H9 (cell line): ENCODE results near the gene OLIG1. TPM values are rescaled to one million over a fixed set of nuclear protein-coding genes. Genes with fewer than 3 reads are reported as not detected.

Experiments
- DNase-seq: peaks from one replicate; pipeline ENCODE4 v3.0.0-alpha.2; 2017
- H2AFZ ChIP-seq: one replicate; pipeline ENCODE4 v1.6.1; 2013; ENCODE audit warnings: mild to moderate bottlenecking, low read length, control low read depth, moderate library complexity
- H2AK5ac ChIP-seq: 2 replicates; pipeline ENCODE4 v1.6.1; 2013; ENCODE audit warnings: low read length, control low read depth, mixed read lengths; ENCODE audit not compliant: insufficient read length
- H2BK120ac ChIP-seq: one replicate; pipeline ENCODE4 v1.6.1; 2013; ENCODE audit warnings: low read depth, mild to moderate bottlenecking, low read length, control low read depth, inconsistent platforms; ENCODE audit not compliant: poor library complexity, severe bottlenecking
- H2BK12ac ChIP-seq: 2 replicates; pipeline ENCODE4 v1.6.1; 2013; ENCODE audit warnings: low read length, control low read depth, mixed read lengths, low read depth; ENCODE audit not compliant: insufficient read length
- H2BK15ac ChIP-seq: 2 replicates; pipeline ENCODE4 v1.6.1; 2013; ENCODE audit warnings: low read depth, low read length, control low read depth
- H2BK20ac ChIP-seq: one replicate; pipeline ENCODE4 v1.6.1; 2013; ENCODE audit warnings: low read depth, mild to moderate bottlenecking, low read length, control low read depth, inconsistent platforms; ENCODE audit not compliant: poor library complexity, severe bottlenecking
- H2BK5ac ChIP-seq: 2 replicates; pipeline ENCODE4 v1.6.1; 2013; ENCODE audit warnings: low read length, control low read depth, mixed read lengths; ENCODE audit not compliant: insufficient read length
- H3K14ac ChIP-seq: 2 replicates; pipeline ENCODE4 v1.6.1; 2013; ENCODE audit warnings: low read length, control low read depth; ENCODE audit not compliant: insufficient read depth
- H3K18ac ChIP-seq: 2 replicates; pipeline ENCODE4 v1.6.1; 2013; ENCODE audit warnings: low read depth, mild to moderate bottlenecking, mixed read lengths, low read length, control low read depth; ENCODE audit not compliant: insufficient read length
- H3K23ac ChIP-seq: 2 replicates; pipeline ENCODE4 v1.6.1; 2013; ENCODE audit warnings: low read length, control low read depth, mixed read lengths, low read depth; ENCODE audit not compliant: insufficient read length
- H3K23me2 ChIP-seq: 2 replicates; pipeline ENCODE4 v1.6.1; 2013; ENCODE audit warnings: low read depth, mild to moderate bottlenecking, mixed read lengths, low read length, control low read depth; ENCODE audit not compliant: insufficient read length, poor library complexity, severe bottlenecking
- H3K27ac ChIP-seq: 2 replicates; pipeline ENCODE4 v1.5.1; 2013; ENCODE audit warnings: low read length, control low read depth, mixed read lengths, low read depth; ENCODE audit not compliant: insufficient read length
- H3K27me3 ChIP-seq: 2 replicates; pipeline ENCODE4 v1.6.1; 2013; ENCODE audit warnings: low read length, control low read depth, inconsistent platforms; ENCODE audit not compliant: insufficient read depth
- H3K4ac ChIP-seq: 2 replicates; pipeline ENCODE4 v1.6.1; 2013; ENCODE audit warnings: low read depth, mild to moderate bottlenecking, control low read depth, inconsistent platforms, low read length, moderate library complexity
- H3K4me1 ChIP-seq: 2 replicates; pipeline ENCODE4 v1.6.1; 2013; ENCODE audit warnings: low read length, control low read depth, inconsistent platforms; ENCODE audit not compliant: insufficient read depth
- H3K4me2 ChIP-seq: 2 replicates; pipeline ENCODE4 v1.6.1; 2013; ENCODE audit warnings: low read length, control low read depth, mixed read lengths; ENCODE audit not compliant: insufficient read length, insufficient read depth
- H3K56ac ChIP-seq: 2 replicates; pipeline ENCODE4 v1.6.1; 2013; ENCODE audit warnings: low read depth, mild to moderate bottlenecking, mixed read lengths, low read length, control low read depth; ENCODE audit not compliant: insufficient read length
- H3K79me1 ChIP-seq: 2 replicates; pipeline ENCODE4 v1.6.1; 2013; ENCODE audit warnings: low read depth, mild to moderate bottlenecking, moderate library complexity, low read length, control low read depth, inconsistent platforms; ENCODE audit not compliant: insufficient read depth, poor library complexity, severe bottlenecking
- H3K79me2 ChIP-seq: 2 replicates; pipeline ENCODE4 v1.6.1; 2013; ENCODE audit warnings: low read length, control low read depth, inconsistent platforms; ENCODE audit not compliant: insufficient read depth
- H3K9ac ChIP-seq: 2 replicates; pipeline ENCODE4 v1.6.1; 2013; ENCODE audit warnings: low read length, control low read depth, mixed read lengths; ENCODE audit not compliant: insufficient read length; ENCODE audit errors: extremely low read depth
- H3K9me3 ChIP-seq: one replicate; pipeline ENCODE4 v1.6.1; 2013; ENCODE audit warnings: low read depth, low read length, inconsistent platforms; ENCODE audit not compliant: control insufficient read depth
- H3T11ph ChIP-seq: one replicate; pipeline ENCODE4 v1.6.1; 2013; ENCODE audit warnings: mild to moderate bottlenecking, low read length, control low read depth, inconsistent platforms
- H4K20me1 ChIP-seq: one replicate; pipeline ENCODE4 v1.6.1; 2013; ENCODE audit not compliant: control insufficient read depth, insufficient read length, insufficient read depth
- H4K5ac ChIP-seq: 2 replicates; pipeline ENCODE4 v1.6.1; 2013; ENCODE audit warnings: low read depth, mild to moderate bottlenecking, mixed read lengths, low read length, control low read depth; ENCODE audit not compliant: insufficient read length
- H4K8ac ChIP-seq: replicated peaks from 2 replicates; pipeline ENCODE4 v1.6.1; 2013; ENCODE audit warnings: low read length, control low read depth, mixed read lengths, low read depth; ENCODE audit not compliant: insufficient read length
- H4K91ac ChIP-seq: 2 replicates; pipeline ENCODE4 v1.6.1; 2013; ENCODE audit warnings: low read depth, mild to moderate bottlenecking, moderate library complexity, mixed read lengths, low read length, control low read depth; ENCODE audit not compliant: insufficient read length
- H3K27ac Mint-ChIP-seq, 3 experiments: 2 replicates in 2 of 3; 3 replicates in 1 of 3; pipeline ENCODE4 v1.8.0; 2020 to 2021; ENCODE audit warnings: mixed read lengths in 3 of 3, mild to moderate bottlenecking in 1 of 3, moderate library complexity in 1 of 3
- H3K27me3 Mint-ChIP-seq: 2 replicates; pipeline ENCODE4 v1.8.0; 2021; ENCODE audit warnings: low read depth, mild to moderate bottlenecking, moderate library complexity, mixed read lengths
- H3K36me3 Mint-ChIP-seq, 3 experiments: 2 replicates in 2 of 3; 3 replicates in 1 of 3; pipeline ENCODE4 v1.8.0; 2020 to 2021; ENCODE audit warnings: low read depth in 3 of 3, mixed read lengths in 3 of 3; ENCODE audit not compliant: insufficient read depth in 1 of 3
- H3K4me1 Mint-ChIP-seq, 2 experiments: 2 replicates each; pipeline ENCODE4 v1.8.0; 2020; ENCODE audit warnings: mixed read lengths in 2 of 2
- H3K4me3 Mint-ChIP-seq, 2 experiments: 2 replicates in 1 of 2; 3 replicates in 1 of 2; pipeline ENCODE4 v1.8.0; 2020 to 2021; ENCODE audit warnings: mild to moderate bottlenecking in 2 of 2, mixed read lengths in 2 of 2, moderate library complexity in 1 of 2
- H3K9me3 Mint-ChIP-seq, 2 experiments: 2 replicates in 1 of 2; 3 replicates in 1 of 2; pipeline ENCODE4 v1.8.0; 2020; ENCODE audit warnings: mild to moderate bottlenecking in 2 of 2, mixed read lengths in 2 of 2, moderate library complexity in 1 of 2
- WGBS: extraction: QIAGEN DNeasy Blood & Tissue Kit; methylation state at CpG from one replicate; pipeline ENCODE4 v1.1.7; 2013; ENCODE audit warnings: missing lambda C conversion rate, low lambda C conversion rate, mixed read lengths; ENCODE audit not compliant: insufficient read length; ENCODE audit errors: extremely low coverage; 5-methylcytosine and 5-hydroxymethylcytosine counted together
- total RNA-seq: library from RNA; stranded (reverse); gene quantifications from 2 replicates; pipeline ENCODE4 v1.2.1, GENCODE V29; 2021
- TF ChIP-seq, protein P1 (sequence below): fragments of 200-600 bp; sonication (generic); conservative IDR thresholded peaks from 3 replicates; pipeline ENCODE4 v1.8.0; 2021; ENCODE audit warnings: antibody characterized with exemption, mild to moderate bottlenecking

The OLIG1 gene
- total RNA-seq, 1 experiment from 2014 or later: 0.31 TPM

GRCh38 chr21:33101300-33101911 lies 31.5 kb downstream of the OLIG1 start:
- no peak overlapping the region for H4K5ac ChIP-seq
- H2AK5ac ChIP-seq: no peak overlapping the region
- H3K14ac ChIP-seq: 0 out of 2 replicates have a peak overlapping the region, but pooled peaks have one; percentile 35
- no peak overlapping the region for H4K8ac ChIP-seq
- no peaks in the 10 kb centered on the region for H3K27me3 ChIP-seq
- no peak overlapping the region for H3T11ph ChIP-seq
- no peak overlapping the region for H2BK120ac ChIP-seq
- no peak overlapping the region for H3K4me2 ChIP-seq
- TF ChIP-seq, protein P1, sequence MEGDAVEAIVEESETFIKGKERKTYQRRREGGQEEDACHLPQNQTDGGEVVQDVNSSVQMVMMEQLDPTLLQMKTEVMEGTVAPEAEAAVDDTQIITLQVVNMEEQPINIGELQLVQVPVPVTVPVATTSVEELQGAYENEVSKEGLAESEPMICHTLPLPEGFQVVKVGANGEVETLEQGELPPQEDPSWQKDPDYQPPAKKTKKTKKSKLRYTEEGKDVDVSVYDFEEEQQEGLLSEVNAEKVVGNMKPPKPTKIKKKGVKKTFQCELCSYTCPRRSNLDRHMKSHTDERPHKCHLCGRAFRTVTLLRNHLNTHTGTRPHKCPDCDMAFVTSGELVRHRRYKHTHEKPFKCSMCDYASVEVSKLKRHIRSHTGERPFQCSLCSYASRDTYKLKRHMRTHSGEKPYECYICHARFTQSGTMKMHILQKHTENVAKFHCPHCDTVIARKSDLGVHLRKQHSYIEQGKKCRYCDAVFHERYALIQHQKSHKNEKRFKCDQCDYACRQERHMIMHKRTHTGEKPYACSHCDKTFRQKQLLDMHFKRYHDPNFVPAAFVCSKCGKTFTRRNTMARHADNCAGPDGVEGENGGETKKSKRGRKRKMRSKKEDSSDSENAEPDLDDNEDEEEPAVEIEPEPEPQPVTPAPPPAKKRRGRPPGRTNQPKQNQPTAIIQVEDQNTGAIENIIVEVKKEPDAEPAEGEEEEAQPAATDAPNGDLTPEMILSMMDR: no peak
- no peaks in the 10 kb centered on the region for H3K79me1 ChIP-seq
- no peak overlapping the region for H3K23ac ChIP-seq
- no peak overlapping the region for H3K56ac ChIP-seq
- peaks cover 14% of the 10 kb centered on the region for H3K27me3 Mint-ChIP-seq
- H3K9ac ChIP-seq: no peak overlapping the region
- no peak overlapping the region for H2BK20ac ChIP-seq
- peaks cover 8 to 23% (median 13%) of the 10 kb centered on the region in 3 experiments; a peak in 6 of 7 replicates for H3K36me3 Mint-ChIP-seq
- no peaks in the 10 kb centered on the region for H4K20me1 ChIP-seq
- H3K4me1 ChIP-seq: peaks cover 10% of the 10 kb centered on the region
- no peak overlapping the region for H3K4ac ChIP-seq
- H3K27ac ChIP-seq: no peak overlapping the region
- H3K27ac Mint-ChIP-seq: no peak overlapping the region; a peak in 1 of 7 replicates
- H3K9me3 Mint-ChIP-seq: peaks cover 18 to 19% of the 10 kb centered on the region in 2 experiments
- no peaks in the 10 kb centered on the region for H3K79me2 ChIP-seq
- no peak overlapping the region for H3K4me3 Mint-ChIP-seq
- WGBS: no CpG with 5 or more reads among the region's 30 CpGs
- no peak overlapping the region for H2BK15ac ChIP-seq
- DNase-seq: peak; percentile 46
- H3K4me1 Mint-ChIP-seq: peaks cover 33 to 39% of the 10 kb centered on the region in 2 experiments
- H2BK12ac ChIP-seq: no peak overlapping the region
- no peak overlapping the region for H2BK5ac ChIP-seq
- H3K18ac ChIP-seq: no peak overlapping the region
- peaks cover 8% of the 10 kb centered on the region for H3K9me3 ChIP-seq
- no peaks in the 10 kb centered on the region for H3K23me2 ChIP-seq
- no peak overlapping the region for H4K91ac ChIP-seq
- no peak overlapping the region for H2AFZ ChIP-seq
